ENCODE results near the gene KLHL41.

The KLHL41 gene

GRCh38 chr2:169507698-169508097, 1.8 kb upstream of the KLHL41 start:
- Histone ChIP-seq H3K36me3 (ENCODE audit: control insufficient read depth in 2 of 2, insufficient read depth in 1 of 2, low read length in 2 of 2) (peaks cover 0 to 7% of the 10 kb centered on the region in 2 experiments; a peak in 1 of 3 replicates), H3K4me3 (ENCODE audit: low read depth, low read length) (no peak overlapping the region), H3K27ac (ENCODE audit: extremely low read depth, low read depth, low read length) (no peak overlapping the region), H3K4me1 (ENCODE audit: control insufficient read depth, insufficient read depth, low read length) (peaks cover 13% of the 10 kb centered on the region), H3K9me3 (ENCODE audit: control insufficient read depth, insufficient read depth, low read depth, low read length) (no peaks in the 10 kb centered on the region)
- CTCF ChIA-PET = interaction anchor here (0.6 kb wide), 1 partner anchor 375 kb away, joined by 3 read pairs; no protein-coding TSS in a partner anchor
- POLR2A ChIA-PET = interaction anchor here (0.6 kb wide), 1 partner anchor 1062 kb away, joined by 6 read pairs; no protein-coding TSS in a partner anchor
- TF ChIP-seq ZNF639 (tag by site-specific recombination; IDR thresholded peaks at IDR 0.05) = 0 out of 2 replicates have a peak, but pooled peaks have one; percentile 33
- 0 out of 2 replicates have a peak, but pooled peaks have one; percentile 23 for TF ChIP-seq KLF10 (tag by site-specific recombination; IDR thresholded peaks at IDR 0.05)
- TF ChIP-seq IKZF3 (tag by site-specific recombination; IDR thresholded peaks at IDR 0.05) = no peak
- no peak for TF ChIP-seq ZFP41 (tag by site-specific recombination; IDR thresholded peaks at IDR 0.05; ENCODE audit: borderline replicate concordance)
- TF ChIP-seq PRDM6 (tag by site-specific recombination; IDR thresholded peaks at IDR 0.05) = peak; percentile 87
- TF ChIP-seq ZBTB48 (tag by site-specific recombination; IDR thresholded peaks at IDR 0.05) = no peak
- no peak for TF ChIP-seq ZNF473 (tag by site-specific recombination; IDR thresholded peaks at IDR 0.05)
- no peak for TF ChIP-seq ZNF518A (tag by site-specific recombination; conservative IDR thresholded peaks at IDR 0.05; ENCODE audit: low read depth)
- no peak for TF ChIP-seq HOXA7 (CRISPR knock-in tag; IDR thresholded peaks at IDR 0.05; ENCODE audit: borderline replicate concordance)
- peak; percentile 30; the same call in 1 of the 2 replicates for TF ChIP-seq ZNF843 (tag by site-specific recombination; IDR thresholded peaks at IDR 0.05)
- no peak for TF ChIP-seq MYNN (tag by site-specific recombination; IDR thresholded peaks at IDR 0.05; ENCODE audit: borderline replicate concordance)
- no peak; the same call in 1 of the 2 replicates for TF ChIP-seq TSHZ1 (tag by site-specific recombination; IDR thresholded peaks at IDR 0.05; ENCODE audit: borderline replicate concordance)
- TF ChIP-seq ZNF184 (tag by site-specific recombination; IDR thresholded peaks at IDR 0.05) = no peak
- no peak for TF ChIP-seq ZNF391 (tag by site-specific recombination; IDR thresholded peaks at IDR 0.05; ENCODE audit: borderline replicate concordance, low read depth)
- TF ChIP-seq ZNF311 (tag by site-specific recombination; IDR thresholded peaks at IDR 0.05; ENCODE audit: borderline replicate concordance) = no peak
- TF ChIP-seq ZNF433 (tag by site-specific recombination; IDR thresholded peaks at IDR 0.05; ENCODE audit: low read depth) = no peak
- TF ChIP-seq ZNF785 (tag by site-specific recombination; IDR thresholded peaks at IDR 0.05) = no peak
- TF ChIP-seq ZNF670 (tag by site-specific recombination; IDR thresholded peaks at IDR 0.05; ENCODE audit: low read depth) = no peak
- TF ChIP-seq PRDM1 (tag by site-specific recombination; IDR thresholded peaks at IDR 0.05) = no peak
- peak; percentile 90 for TF ChIP-seq ZNF362 (tag by site-specific recombination; IDR thresholded peaks at IDR 0.05)
- no peak for TF ChIP-seq ELK4 (IDR thresholded peaks at IDR 0.05; ENCODE audit: borderline replicate concordance, low read depth, low read length)
